Right hindlimb (tissue), 1 donor: ENCODE data around the gene ULK4.
"Not testable (repeated sequence)": the region's sequence is repeated elsewhere in the genome, so short reads cannot be mapped to it uniquely, and the experiment has no call there.

Experiments
- DNase-seq: peaks from one replicate; pipeline ENCODE4 v3.0.0-alpha.2; 2018

ULK4 gene

DNA sequence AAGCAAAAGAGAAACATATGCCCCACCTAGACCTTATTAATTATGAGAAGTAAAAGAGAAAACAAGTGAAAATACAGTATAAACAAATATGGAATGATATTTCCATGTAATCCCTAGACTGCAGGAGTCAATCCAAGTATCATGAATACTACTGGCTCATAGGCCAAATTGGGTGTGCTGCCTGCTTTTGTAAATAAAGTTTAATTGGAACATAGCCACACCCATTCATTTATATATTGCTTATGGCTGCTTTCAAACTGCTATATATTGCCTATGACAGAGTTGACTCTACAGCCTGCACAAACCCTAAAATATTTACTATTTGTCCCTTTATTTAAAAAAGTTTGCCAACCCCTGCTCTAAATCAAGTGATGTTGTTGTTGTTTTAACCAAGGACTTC is 5.3 kb downstream of the ULK4 start:
- no peak for DNase-seq

- DNase-seq = no peak
Measured at GRCh38 chr3:41955192-41955591, 6.7 kb downstream of the ULK4 start.

DNA sequence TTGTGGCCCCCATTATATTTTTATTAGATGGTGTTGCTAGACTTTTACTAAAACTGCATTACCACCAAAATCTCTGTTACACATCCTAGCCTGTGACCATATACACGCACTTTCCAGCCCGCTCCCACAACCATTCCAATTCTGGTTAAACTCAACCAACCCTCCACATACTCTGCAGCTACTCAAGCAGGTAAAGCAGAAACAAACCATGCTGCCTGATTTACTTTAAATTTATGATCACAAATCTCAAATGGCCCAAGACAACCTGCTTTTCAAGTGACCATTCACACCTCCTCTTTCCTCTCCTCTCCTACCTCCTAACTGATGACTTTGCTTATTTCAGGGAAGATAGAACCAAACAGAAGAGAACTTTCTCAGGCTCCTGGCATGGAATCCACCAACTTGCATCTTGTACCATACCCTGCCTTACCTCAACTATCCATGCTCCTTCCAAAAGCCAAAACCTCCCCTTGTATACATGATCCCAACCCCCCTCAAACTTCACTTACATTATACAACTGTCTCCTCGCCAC is 18.5 kb downstream of the ULK4 start:
- no peak for DNase-seq

- no peak for DNase-seq
Measured at GRCh38 chr3:41940393-41940792, 21.5 kb downstream of the ULK4 start.

DNA sequence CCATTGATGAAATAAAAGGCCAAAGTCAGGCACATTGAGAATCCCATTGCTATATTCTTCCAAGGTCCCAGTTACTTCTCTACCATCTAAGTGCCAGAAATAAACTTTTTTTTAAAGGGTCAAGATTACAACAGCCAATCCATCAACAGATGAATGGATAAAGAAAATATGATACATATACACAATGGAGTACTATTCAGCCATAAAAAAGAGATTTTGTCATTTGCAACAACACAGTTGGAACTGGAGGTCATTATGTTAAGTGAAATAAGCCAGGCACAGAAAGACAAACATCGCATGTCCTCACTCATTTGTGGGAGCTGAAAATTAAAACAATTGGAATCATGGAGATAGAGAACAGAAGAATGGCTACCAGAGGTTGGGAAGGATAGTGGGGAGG is 25.5 kb downstream of the ULK4 start:
- no peak for DNase-seq

DNA sequence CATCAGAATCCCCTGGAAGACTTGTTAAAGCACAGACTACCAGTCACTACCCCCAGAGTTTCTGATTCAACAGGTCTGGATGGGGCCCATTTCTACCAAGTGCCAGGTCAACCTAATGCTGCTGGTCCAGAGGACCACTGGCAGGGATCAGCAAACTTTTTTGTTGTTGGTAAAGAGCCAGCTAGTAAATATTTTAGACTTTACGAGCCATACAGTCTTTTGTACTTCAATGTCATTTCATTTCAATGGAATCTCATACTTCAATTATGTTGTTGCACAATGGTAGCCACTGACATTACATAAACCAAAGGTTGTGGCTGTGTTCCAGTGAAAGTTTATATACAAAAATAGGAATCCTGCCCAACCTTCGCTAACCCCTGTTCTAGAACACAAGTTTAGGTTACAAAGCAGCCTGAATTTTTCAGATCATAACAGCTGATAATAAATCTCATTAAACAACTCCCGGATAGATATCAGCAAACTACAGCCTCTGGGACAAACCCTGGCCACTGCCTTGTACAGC is 28.7 kb downstream of the ULK4 start:
- no peak for DNase-seq

- DNase-seq = no peak
Measured at GRCh38 chr3:41932464-41932863, 29.4 kb downstream of the ULK4 start.

DNA sequence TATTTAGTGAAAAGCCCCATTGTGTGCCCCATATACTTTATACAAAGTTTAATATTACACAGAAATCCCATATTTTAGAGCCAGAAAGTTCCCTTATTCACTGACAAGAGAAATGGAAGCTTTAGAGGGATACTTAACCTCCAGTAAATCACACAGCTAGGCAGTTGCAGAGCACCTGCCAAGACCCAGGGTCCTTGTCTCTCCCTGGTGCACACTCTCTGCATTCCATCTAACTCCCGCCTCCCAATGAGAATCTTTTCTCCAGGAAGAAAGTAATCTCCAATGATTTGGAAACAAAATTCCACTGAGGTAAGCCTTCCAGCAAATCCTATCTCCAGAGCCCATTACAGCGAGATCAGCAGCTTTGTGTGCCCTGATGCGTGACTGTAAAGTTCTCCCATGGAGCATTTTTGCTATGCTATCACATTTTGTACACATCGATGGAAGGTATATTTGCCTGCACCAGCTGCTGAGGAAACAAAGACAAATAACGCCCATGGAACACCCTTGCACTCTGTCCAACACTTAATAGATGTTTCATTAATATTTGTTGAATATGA is 41.4 kb downstream of the ULK4 start:
- no peak for DNase-seq

GRCh38 chr3:41915353-41915752 is 46.5 kb downstream of the ULK4 start:
- DNase-seq = no peak

GRCh38 chr3:41912280-41912679 is 49.6 kb downstream of the ULK4 start:
- no peak for DNase-seq

- no peak for DNase-seq
Measured at GRCh38 chr3:41907330-41908073, 54.4 kb downstream of the ULK4 start.

DNA sequence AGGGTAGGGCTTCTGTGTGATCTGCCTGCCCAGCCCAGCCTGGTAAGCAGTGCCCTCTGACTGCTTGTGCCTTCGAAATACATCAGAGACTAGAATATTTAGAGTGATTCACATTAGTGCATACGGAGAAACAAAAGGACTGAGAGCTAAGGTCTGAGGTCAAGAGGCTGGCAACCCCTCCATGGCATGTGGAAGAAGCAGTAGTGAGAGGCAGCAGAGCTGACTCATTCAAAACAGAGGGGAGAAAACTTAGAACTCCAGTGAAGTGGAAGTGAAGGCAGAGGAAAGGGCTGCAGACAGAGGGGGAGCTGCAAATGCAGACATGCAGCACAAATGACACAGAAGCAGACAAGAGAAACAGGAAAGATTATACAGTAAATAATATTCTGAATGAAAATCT is 61.6 kb downstream of the ULK4 start:
- DNase-seq = no peak

DNA sequence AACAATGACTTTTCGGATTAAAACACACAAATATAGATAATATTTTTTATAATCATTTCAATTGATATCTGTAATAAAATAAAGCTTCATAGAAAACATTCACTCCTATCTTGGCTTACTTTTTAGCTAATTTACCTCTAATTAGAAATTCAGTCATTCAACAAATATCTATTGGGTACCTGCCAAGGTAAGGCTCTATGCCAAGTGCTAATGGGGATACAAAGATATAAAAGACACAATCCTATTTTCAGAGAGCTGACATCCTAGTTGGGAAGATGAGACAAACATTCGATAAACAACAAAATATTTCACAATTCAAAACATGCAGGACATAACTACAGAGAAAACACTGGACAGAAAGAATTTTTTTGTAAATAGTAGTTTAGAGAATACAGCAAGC is 63.3 kb downstream of the ULK4 start:
- no peak for DNase-seq

DNA sequence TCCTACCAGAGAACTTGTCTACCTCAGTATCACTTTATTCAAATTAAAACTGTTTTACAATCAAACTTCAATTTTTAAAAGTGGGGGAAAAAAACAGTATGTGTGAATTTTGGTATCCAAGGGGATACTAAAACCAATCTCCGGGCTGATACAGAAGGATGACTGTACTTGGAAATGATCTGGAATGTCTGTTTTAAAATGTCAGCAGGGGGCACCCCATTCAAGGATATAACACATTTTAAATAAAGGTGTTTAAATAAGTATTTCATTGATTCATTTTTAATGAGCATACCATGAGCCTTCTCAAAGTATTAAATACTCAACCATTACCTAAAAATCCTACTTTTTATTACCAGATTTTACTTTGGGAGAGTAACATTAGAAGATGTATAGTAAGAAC is 67.9 kb downstream of the ULK4 start:
- DNase-seq = no peak

DNA sequence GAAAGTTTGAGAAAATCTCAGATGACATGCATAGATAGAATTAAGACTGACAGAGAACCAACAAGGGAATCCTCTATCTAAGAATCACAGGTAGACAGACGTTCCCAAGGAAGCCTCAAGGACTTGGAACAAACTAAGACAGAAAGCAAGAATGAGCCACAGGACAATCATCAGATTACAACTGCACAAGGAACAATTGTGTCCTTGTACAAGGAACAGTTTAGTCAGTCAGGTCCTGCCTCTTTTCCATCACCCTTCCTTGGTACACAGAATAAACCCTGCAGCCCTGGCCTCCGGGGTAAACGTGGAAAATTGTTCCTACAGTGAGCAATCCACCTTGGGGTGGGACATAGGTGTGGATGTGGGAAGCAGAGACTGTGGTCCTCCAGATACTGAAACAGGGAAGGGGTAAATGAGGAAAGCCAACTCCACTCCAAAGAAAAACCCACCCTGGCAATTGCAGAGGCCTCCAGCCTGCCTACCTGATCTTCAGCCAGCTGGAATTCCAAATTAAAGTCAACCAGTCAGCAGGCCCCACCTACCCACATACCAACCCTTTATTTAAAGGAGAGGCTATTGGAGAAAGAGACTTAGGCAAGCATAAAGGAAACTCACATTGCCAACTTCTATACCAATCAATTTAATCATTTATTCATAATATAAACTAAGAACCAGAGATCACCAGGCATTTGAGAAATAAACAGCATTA is 73.4 kb downstream of the ULK4 start:
- no peak for DNase-seq

- DNase-seq = no peak
Measured at GRCh38 chr3:41882956-41883355, 78.9 kb downstream of the ULK4 start.

GRCh38 chr3:41881233-41881821 is 80.6 kb downstream of the ULK4 start:
- DNase-seq = no peak

- DNase-seq = no peak
Measured at GRCh38 chr3:41880387-41880786, 81.5 kb downstream of the ULK4 start.

- DNase-seq = not testable (repeated sequence)
Measured at GRCh38 chr3:41877741-41878140, 84.2 kb downstream of the ULK4 start.

GRCh38 chr3:41874022-41874421 is 87.9 kb downstream of the ULK4 start:
- DNase-seq = no peak

- DNase-seq = no peak
Measured at GRCh38 chr3:41872157-41872556, 89.7 kb downstream of the ULK4 start.

DNA sequence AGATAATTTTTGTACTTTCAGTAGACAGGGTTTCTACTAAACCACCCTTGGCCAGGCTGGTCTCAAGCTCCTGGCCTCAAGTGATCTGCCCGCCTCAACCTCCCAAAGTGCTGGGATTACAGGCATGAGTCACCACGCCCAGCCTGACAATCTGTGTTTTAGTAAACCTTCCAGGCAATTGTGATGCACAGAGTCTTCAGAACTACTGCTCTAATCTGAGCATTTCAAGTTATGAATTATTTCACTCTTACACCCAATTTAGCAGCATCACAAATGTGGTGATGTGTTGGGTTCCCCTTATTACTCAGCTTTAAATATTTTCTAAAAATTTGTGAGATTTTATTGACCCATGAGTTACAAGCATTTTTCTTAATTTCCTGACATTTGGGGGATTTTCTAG is 94.4 kb downstream of the ULK4 start:
- DNase-seq = no peak

- DNase-seq = no peak
Measured at GRCh38 chr3:41866298-41866697, 95.6 kb downstream of the ULK4 start.
